ENCODE results near the gene PIK3R2.
"Not testable (repeated sequence)": the region's sequence is repeated elsewhere in the genome, so short reads cannot be mapped to it uniquely, and the experiment has no call there.

The PIK3R2 gene

DNA sequence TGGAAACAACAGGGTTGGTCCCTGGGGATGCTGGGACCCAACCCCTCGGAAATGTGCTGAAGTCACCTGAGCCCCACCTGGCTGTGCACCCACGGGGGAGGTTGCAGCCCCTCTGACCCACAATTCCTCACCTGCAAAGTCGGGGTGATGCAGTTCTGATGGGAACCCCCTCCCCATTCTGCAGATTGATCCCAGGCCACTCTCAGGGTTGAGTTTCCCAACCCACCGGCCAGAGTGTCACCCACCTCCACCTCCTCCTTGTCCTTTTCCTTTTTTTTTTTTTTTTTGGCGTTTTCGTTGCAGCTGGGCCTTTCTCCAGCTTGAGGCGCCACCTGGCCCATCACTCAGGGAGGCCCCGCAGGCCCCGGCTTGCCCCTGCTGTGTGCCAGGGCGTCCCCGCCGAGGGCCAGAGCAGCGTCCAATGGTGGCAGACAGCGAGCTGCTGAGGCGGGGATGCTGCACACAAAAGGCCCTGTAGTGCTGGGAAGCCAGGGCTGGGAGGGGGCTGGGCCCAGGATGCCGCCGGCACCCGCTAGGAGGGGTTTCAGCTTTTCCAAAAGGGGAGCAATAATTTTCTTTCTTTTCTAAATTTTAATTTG is 4.6 kb downstream of the PIK3R2 start:
- H3K4me3 ChIP-seq (replicated peaks in 1 of 2; ENCODE audit: low read depth in 2 of 2, low read length in 2 of 2) = no peak overlapping the region
- TF ChIP-seq, protein P1, sequence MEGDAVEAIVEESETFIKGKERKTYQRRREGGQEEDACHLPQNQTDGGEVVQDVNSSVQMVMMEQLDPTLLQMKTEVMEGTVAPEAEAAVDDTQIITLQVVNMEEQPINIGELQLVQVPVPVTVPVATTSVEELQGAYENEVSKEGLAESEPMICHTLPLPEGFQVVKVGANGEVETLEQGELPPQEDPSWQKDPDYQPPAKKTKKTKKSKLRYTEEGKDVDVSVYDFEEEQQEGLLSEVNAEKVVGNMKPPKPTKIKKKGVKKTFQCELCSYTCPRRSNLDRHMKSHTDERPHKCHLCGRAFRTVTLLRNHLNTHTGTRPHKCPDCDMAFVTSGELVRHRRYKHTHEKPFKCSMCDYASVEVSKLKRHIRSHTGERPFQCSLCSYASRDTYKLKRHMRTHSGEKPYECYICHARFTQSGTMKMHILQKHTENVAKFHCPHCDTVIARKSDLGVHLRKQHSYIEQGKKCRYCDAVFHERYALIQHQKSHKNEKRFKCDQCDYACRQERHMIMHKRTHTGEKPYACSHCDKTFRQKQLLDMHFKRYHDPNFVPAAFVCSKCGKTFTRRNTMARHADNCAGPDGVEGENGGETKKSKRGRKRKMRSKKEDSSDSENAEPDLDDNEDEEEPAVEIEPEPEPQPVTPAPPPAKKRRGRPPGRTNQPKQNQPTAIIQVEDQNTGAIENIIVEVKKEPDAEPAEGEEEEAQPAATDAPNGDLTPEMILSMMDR (IDR thresholded peaks at IDR 0.05; ENCODE audit: low read depth, low read length) = no peak
- DNase-seq (ENCODE audit: low read depth in 2 of 2) = no peak

DNA sequence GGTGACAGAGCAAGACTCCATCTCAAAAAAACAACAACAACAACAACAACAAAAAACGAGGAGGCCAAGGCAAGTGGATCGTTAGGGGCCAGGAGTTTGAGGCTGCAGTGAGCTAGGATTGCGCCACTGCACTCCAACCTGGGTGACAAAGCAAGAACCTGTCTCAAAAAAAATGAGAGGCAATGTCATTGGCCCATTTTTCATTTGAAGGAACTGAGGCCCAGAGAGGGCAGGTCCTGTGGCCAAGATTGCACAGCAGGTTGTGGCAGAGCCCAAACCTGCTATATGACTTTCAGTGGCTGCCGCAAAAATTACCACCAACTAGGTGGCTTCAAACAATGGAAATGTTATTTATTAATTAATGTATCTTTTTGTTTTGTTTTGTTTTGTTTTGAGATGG is 5.5 kb downstream of the PIK3R2 start:
- no peak for DNase-seq (ENCODE audit: low read depth in 2 of 2)
- H3K4me3 ChIP-seq (replicated peaks in 1 of 2; ENCODE audit: low read depth in 2 of 2, low read length in 2 of 2) = no peak overlapping the region
- TF ChIP-seq, protein P1 (IDR thresholded peaks at IDR 0.05; ENCODE audit: low read depth, low read length) = no peak

DNA sequence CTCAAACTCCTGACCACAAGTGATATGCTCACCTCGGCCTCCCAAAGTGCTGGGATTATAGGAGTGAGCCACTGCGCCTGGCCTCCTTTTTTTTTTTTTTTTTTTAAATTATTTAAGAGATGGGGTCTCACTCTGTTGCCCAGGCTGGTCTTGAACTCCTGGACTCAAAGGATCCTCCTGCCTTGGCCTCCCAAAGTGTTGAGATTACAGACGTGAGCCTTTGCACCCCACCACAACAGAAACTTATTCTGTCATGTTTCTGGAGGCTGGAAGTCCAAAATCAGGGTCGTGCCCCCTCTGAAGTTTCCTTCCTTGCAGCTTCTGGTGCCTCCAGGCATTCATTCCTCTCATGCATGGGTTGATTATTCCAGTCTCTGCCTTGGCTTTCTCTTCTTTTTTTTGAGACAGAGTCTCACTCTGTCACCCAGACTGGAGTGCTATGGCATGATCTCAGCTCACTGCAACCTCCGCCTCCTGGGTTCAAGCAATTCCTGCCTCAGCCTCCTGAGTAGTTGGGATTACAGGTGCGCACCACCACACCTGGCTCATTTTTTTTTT is 6.2 kb downstream of the PIK3R2 start:
- DNase-seq (ENCODE audit: low read depth in 2 of 2); H3K4me3 ChIP-seq (replicated peaks in 1 of 2; ENCODE audit: low read depth in 2 of 2, low read length in 2 of 2): not testable (repeated sequence)

DNA sequence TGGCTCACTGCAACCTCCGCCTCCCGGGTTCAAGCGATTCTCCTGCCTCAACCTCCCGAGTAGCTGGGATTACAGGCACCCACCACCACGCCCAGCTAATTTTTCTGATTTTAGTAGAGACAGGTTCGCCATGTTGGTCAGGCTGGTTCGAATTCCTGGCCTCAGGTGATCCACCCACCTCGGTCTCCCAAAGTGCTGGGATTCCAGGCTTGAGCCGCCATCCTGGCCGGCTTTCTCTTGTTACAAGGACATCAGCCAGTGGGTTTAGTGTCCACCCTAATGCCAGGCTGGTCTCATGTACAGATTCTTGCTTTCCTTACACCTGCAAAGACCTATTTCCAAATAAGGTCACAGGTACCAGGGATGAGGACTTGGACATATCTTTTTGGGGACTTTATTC is 6.8 kb downstream of the PIK3R2 start:
- TF ChIP-seq, protein P1 (IDR thresholded peaks at IDR 0.05; ENCODE audit: low read depth, low read length) = no peak
- no peak for DNase-seq (ENCODE audit: low read depth in 2 of 2)
- H3K4me3 ChIP-seq (replicated peaks in 1 of 2; ENCODE audit: low read depth in 2 of 2, low read length in 2 of 2) = no peak overlapping the region

DNA sequence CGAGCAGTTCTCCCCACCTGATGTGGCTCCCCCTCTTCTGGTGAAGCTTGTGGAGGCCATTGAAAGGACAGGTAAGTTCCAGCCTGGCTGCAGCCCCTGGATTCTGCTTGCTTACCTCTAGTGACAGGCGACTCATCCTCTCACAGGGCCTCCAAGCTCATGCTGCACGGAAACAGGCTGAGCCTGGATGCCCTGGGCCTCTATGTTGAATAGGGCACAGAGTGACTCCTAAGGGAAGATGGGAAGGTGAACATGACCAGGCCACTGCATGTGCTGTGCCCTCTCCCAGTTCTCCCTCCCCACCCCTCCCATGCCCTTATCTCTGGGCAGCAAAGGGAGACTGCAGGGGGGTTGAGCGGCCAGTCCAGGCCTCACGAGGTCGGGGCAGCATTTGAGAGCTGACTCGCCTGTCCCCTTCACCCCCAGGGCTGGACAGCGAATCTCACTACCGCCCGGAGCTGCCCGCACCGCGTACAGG is 7.6 kb downstream of the PIK3R2 start:
- DNase-seq (ENCODE audit: low read depth in 2 of 2) = no peak
- TF ChIP-seq, protein P1 (IDR thresholded peaks at IDR 0.05; ENCODE audit: low read depth, low read length) = no peak
- no peak overlapping the region for H3K4me3 ChIP-seq (replicated peaks in 1 of 2; ENCODE audit: low read depth in 2 of 2, low read length in 2 of 2)

DNA sequence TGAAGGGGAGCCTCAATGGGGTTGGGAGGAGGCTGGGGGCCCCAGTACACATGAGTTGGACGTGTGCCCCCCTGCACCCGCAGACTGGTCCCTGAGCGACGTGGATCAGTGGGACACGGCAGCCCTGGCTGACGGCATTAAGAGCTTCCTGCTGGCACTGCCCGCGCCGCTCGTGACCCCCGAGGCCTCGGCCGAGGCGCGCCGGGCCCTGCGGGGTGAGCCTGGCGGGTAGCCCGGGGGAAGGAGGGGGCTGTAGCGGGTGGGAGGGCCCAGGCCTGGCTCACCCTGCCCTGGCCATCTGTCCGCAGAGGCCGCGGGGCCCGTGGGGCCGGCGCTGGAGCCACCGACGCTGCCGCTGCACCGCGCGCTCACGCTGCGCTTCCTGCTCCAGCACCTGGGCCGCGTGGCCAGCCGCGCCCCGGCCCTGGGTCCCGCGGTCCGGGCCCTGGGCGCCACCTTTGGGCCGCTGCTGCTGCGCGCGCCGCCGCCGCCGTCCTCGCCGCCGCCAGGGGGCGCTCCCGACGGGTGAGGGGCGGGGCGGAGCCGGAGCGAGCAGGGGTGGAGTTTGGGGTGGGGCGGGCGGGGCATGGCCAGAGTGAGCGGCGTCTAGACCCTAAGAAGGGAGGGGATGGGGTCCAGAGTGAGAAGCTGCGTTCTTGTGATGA is 8.1 kb downstream of the PIK3R2 start:
- DNase-seq (ENCODE audit: low read depth in 2 of 2) = peak; percentile 48 to 71
- H3K4me3 ChIP-seq (replicated peaks in 1 of 2; ENCODE audit: low read depth in 2 of 2, low read length in 2 of 2) = peak overlapping the region; percentile 17 to 21
- TF ChIP-seq, protein P1 (IDR thresholded peaks at IDR 0.05; ENCODE audit: low read depth, low read length) = peak; percentile 30

DNA sequence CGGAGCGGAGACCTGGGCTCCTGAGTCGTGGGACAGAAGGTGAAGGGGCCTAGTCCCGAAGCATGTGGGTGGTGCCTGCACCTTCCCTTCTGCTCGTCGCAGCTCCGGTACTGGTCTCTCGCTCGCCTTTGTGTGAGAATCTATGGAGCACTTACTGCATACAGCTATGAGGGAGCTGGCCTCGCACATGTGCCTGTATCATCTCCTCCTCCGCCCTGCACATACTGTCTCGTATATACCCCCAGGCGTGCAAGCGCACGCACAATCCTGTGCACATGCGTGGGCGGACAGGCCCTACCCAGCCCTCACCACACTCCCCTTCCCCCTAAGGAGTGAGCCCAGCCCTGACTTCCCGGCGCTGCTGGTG is 8.7 kb downstream of the PIK3R2 start:
- peak overlapping the region; percentile 17 to 21 for H3K4me3 ChIP-seq (replicated peaks in 1 of 2; ENCODE audit: low read depth in 2 of 2, low read length in 2 of 2)
- TF ChIP-seq, protein P1 (IDR thresholded peaks at IDR 0.05; ENCODE audit: low read depth, low read length) = no peak
- DNase-seq (ENCODE audit: low read depth in 2 of 2) = no peak
